H9 (cell line): Measurements from ENCODE around the gene NMS. TPM values are rescaled to one million over a fixed set of nuclear protein-coding genes. Genes with fewer than 3 reads are reported as not detected.

ENCODE experiments used
- DNase-seq: peaks from one replicate; pipeline ENCODE4 v3.0.0-alpha.2; 2017
- H2AFZ ChIP-seq: one replicate; pipeline ENCODE4 v1.6.1; 2013; ENCODE audit warnings: mild to moderate bottlenecking, low read length, control low read depth, moderate library complexity
- H2AK5ac ChIP-seq: 2 replicates; pipeline ENCODE4 v1.6.1; 2013; ENCODE audit warnings: low read length, control low read depth, mixed read lengths; ENCODE audit not compliant: insufficient read length
- H2BK120ac ChIP-seq: one replicate; pipeline ENCODE4 v1.6.1; 2013; ENCODE audit warnings: low read depth, mild to moderate bottlenecking, low read length, control low read depth, inconsistent platforms; ENCODE audit not compliant: poor library complexity, severe bottlenecking
- H2BK12ac ChIP-seq: 2 replicates; pipeline ENCODE4 v1.6.1; 2013; ENCODE audit warnings: low read length, control low read depth, mixed read lengths, low read depth; ENCODE audit not compliant: insufficient read length
- H2BK15ac ChIP-seq: 2 replicates; pipeline ENCODE4 v1.6.1; 2013; ENCODE audit warnings: low read depth, low read length, control low read depth
- H2BK20ac ChIP-seq: one replicate; pipeline ENCODE4 v1.6.1; 2013; ENCODE audit warnings: low read depth, mild to moderate bottlenecking, low read length, control low read depth, inconsistent platforms; ENCODE audit not compliant: poor library complexity, severe bottlenecking
- H2BK5ac ChIP-seq: 2 replicates; pipeline ENCODE4 v1.6.1; 2013; ENCODE audit warnings: low read length, control low read depth, mixed read lengths; ENCODE audit not compliant: insufficient read length
- H3K14ac ChIP-seq: 2 replicates; pipeline ENCODE4 v1.6.1; 2013; ENCODE audit warnings: low read length, control low read depth; ENCODE audit not compliant: insufficient read depth
- H3K18ac ChIP-seq: 2 replicates; pipeline ENCODE4 v1.6.1; 2013; ENCODE audit warnings: low read depth, mild to moderate bottlenecking, mixed read lengths, low read length, control low read depth; ENCODE audit not compliant: insufficient read length
- H3K23ac ChIP-seq: 2 replicates; pipeline ENCODE4 v1.6.1; 2013; ENCODE audit warnings: low read length, control low read depth, mixed read lengths, low read depth; ENCODE audit not compliant: insufficient read length
- H3K23me2 ChIP-seq: 2 replicates; pipeline ENCODE4 v1.6.1; 2013; ENCODE audit warnings: low read depth, mild to moderate bottlenecking, mixed read lengths, low read length, control low read depth; ENCODE audit not compliant: insufficient read length, poor library complexity, severe bottlenecking
- H3K27ac ChIP-seq: 2 replicates; pipeline ENCODE4 v1.5.1; 2013; ENCODE audit warnings: low read length, control low read depth, mixed read lengths, low read depth; ENCODE audit not compliant: insufficient read length
- H3K27me3 ChIP-seq: 2 replicates; pipeline ENCODE4 v1.6.1; 2013; ENCODE audit warnings: low read length, control low read depth, inconsistent platforms; ENCODE audit not compliant: insufficient read depth
- H3K4ac ChIP-seq: 2 replicates; pipeline ENCODE4 v1.6.1; 2013; ENCODE audit warnings: low read depth, mild to moderate bottlenecking, control low read depth, inconsistent platforms, low read length, moderate library complexity
- H3K4me1 ChIP-seq: 2 replicates; pipeline ENCODE4 v1.6.1; 2013; ENCODE audit warnings: low read length, control low read depth, inconsistent platforms; ENCODE audit not compliant: insufficient read depth
- H3K4me2 ChIP-seq: 2 replicates; pipeline ENCODE4 v1.6.1; 2013; ENCODE audit warnings: low read length, control low read depth, mixed read lengths; ENCODE audit not compliant: insufficient read length, insufficient read depth
- H3K56ac ChIP-seq: 2 replicates; pipeline ENCODE4 v1.6.1; 2013; ENCODE audit warnings: low read depth, mild to moderate bottlenecking, mixed read lengths, low read length, control low read depth; ENCODE audit not compliant: insufficient read length
- H3K79me1 ChIP-seq: 2 replicates; pipeline ENCODE4 v1.6.1; 2013; ENCODE audit warnings: low read depth, mild to moderate bottlenecking, moderate library complexity, low read length, control low read depth, inconsistent platforms; ENCODE audit not compliant: insufficient read depth, poor library complexity, severe bottlenecking
- H3K79me2 ChIP-seq: 2 replicates; pipeline ENCODE4 v1.6.1; 2013; ENCODE audit warnings: low read length, control low read depth, inconsistent platforms; ENCODE audit not compliant: insufficient read depth
- H3K9ac ChIP-seq: 2 replicates; pipeline ENCODE4 v1.6.1; 2013; ENCODE audit warnings: low read length, control low read depth, mixed read lengths; ENCODE audit not compliant: insufficient read length; ENCODE audit errors: extremely low read depth
- H3K9me3 ChIP-seq: one replicate; pipeline ENCODE4 v1.6.1; 2013; ENCODE audit warnings: low read depth, low read length, inconsistent platforms; ENCODE audit not compliant: control insufficient read depth
- H3T11ph ChIP-seq: one replicate; pipeline ENCODE4 v1.6.1; 2013; ENCODE audit warnings: mild to moderate bottlenecking, low read length, control low read depth, inconsistent platforms
- H4K20me1 ChIP-seq: one replicate; pipeline ENCODE4 v1.6.1; 2013; ENCODE audit not compliant: control insufficient read depth, insufficient read length, insufficient read depth
- H4K5ac ChIP-seq: 2 replicates; pipeline ENCODE4 v1.6.1; 2013; ENCODE audit warnings: low read depth, mild to moderate bottlenecking, mixed read lengths, low read length, control low read depth; ENCODE audit not compliant: insufficient read length
- H4K8ac ChIP-seq: replicated peaks from 2 replicates; pipeline ENCODE4 v1.6.1; 2013; ENCODE audit warnings: low read length, control low read depth, mixed read lengths, low read depth; ENCODE audit not compliant: insufficient read length
- H4K91ac ChIP-seq: 2 replicates; pipeline ENCODE4 v1.6.1; 2013; ENCODE audit warnings: low read depth, mild to moderate bottlenecking, moderate library complexity, mixed read lengths, low read length, control low read depth; ENCODE audit not compliant: insufficient read length
- H3K27ac Mint-ChIP-seq, 3 experiments: 2 replicates in 2 of 3; 3 replicates in 1 of 3; pipeline ENCODE4 v1.8.0; 2020 to 2021; ENCODE audit warnings: mixed read lengths in 3 of 3, mild to moderate bottlenecking in 1 of 3, moderate library complexity in 1 of 3
- H3K27me3 Mint-ChIP-seq: 2 replicates; pipeline ENCODE4 v1.8.0; 2021; ENCODE audit warnings: low read depth, mild to moderate bottlenecking, moderate library complexity, mixed read lengths
- H3K36me3 Mint-ChIP-seq, 3 experiments: 2 replicates in 2 of 3; 3 replicates in 1 of 3; pipeline ENCODE4 v1.8.0; 2020 to 2021; ENCODE audit warnings: low read depth in 3 of 3, mixed read lengths in 3 of 3; ENCODE audit not compliant: insufficient read depth in 1 of 3
- H3K4me1 Mint-ChIP-seq, 2 experiments: 2 replicates each; pipeline ENCODE4 v1.8.0; 2020; ENCODE audit warnings: mixed read lengths in 2 of 2
- H3K4me3 Mint-ChIP-seq, 2 experiments: 2 replicates in 1 of 2; 3 replicates in 1 of 2; pipeline ENCODE4 v1.8.0; 2020 to 2021; ENCODE audit warnings: mild to moderate bottlenecking in 2 of 2, mixed read lengths in 2 of 2, moderate library complexity in 1 of 2
- H3K9me3 Mint-ChIP-seq, 2 experiments: 2 replicates in 1 of 2; 3 replicates in 1 of 2; pipeline ENCODE4 v1.8.0; 2020; ENCODE audit warnings: mild to moderate bottlenecking in 2 of 2, mixed read lengths in 2 of 2, moderate library complexity in 1 of 2
- CTCF ChIP-seq: fragments of 200-600 bp; sonication (generic); conservative IDR thresholded peaks from 3 replicates; pipeline ENCODE4 v1.8.0; 2021; ENCODE audit warnings: antibody characterized with exemption, mild to moderate bottlenecking
- WGBS: extraction: QIAGEN DNeasy Blood & Tissue Kit; methylation state at CpG from one replicate; pipeline ENCODE4 v1.1.7; 2013; ENCODE audit warnings: missing lambda C conversion rate, low lambda C conversion rate, mixed read lengths; ENCODE audit not compliant: insufficient read length; ENCODE audit errors: extremely low coverage; 5-methylcytosine and 5-hydroxymethylcytosine counted together
- total RNA-seq: library from RNA; stranded (reverse); gene quantifications from 2 replicates; pipeline ENCODE4 v1.2.1, GENCODE V29; 2021

Gene NMS
- total RNA-seq, 1 experiment from 2014 or later = not detected

- Histone ChIP-seq H3K4me1 (no peaks in the 10 kb centered on the region), H3T11ph (no peak overlapping the region), H2AFZ (no peak overlapping the region), H3K23me2 (no peaks in the 10 kb centered on the region), H3K79me1 (no peaks in the 10 kb centered on the region), H3K27ac (no peak overlapping the region), H4K20me1 (no peaks in the 10 kb centered on the region), H2BK120ac (no peak overlapping the region), H2BK20ac (no peak overlapping the region), H3K9me3 (no peaks in the 10 kb centered on the region), H4K91ac (no peak overlapping the region), H2BK15ac (no peak overlapping the region), H3K23ac (no peak overlapping the region), H2BK12ac (no peak overlapping the region), H2BK5ac (no peak overlapping the region), H3K4me2 (no peak overlapping the region), H3K14ac (no peak overlapping the region), H3K79me2 (no peaks in the 10 kb centered on the region), H2AK5ac (no peak overlapping the region), H4K5ac (no peak overlapping the region), H3K4ac (no peak overlapping the region), H3K9ac (no peak overlapping the region), H3K27me3 (no peaks in the 10 kb centered on the region), H3K56ac (no peak overlapping the region), H3K18ac (no peak overlapping the region), H4K8ac (no peak overlapping the region)
- no peak for DNase-seq
- no peak for TF ChIP-seq CTCF
- Mint-ChIP-seq H3K4me1 (peaks cover 0 to 3% of the 10 kb centered on the region in 2 experiments; a peak in 3 of 4 replicates), H3K27ac (no peak overlapping the region), H3K9me3 (no peaks in the 10 kb centered on the region), H3K4me3 (no peak overlapping the region), H3K27me3 (peaks cover 15% of the 10 kb centered on the region), H3K36me3 (no peaks in the 10 kb centered on the region)
- no CpG with 5 or more reads among the region's 8 CpGs for WGBS
Observed at GRCh38 chr2:100476606-100477005, 6.3 kb downstream of the NMS start.
